Superior temporal gyrus (tissue), 1 donor: ENCODE results near the gene CCNA2.

Experiments used
- DNase-seq: peaks from one replicate; pipeline ENCODE4 v3.0.0-alpha.2; 2016; ENCODE audit errors: extremely low spot score

Gene CCNA2

GRCh38 chr4:121806411-121806810, 17.3 kb downstream of the CCNA2 start:
- DNase-seq, result no peak

GRCh38 chr4:121801715-121802075, 22.0 kb downstream of the CCNA2 start:
- DNase-seq, result no peak

- DNase-seq, result peak; percentile 97
Measured at GRCh38 chr4:121800961-121801714, 22.5 kb downstream of the CCNA2 start, which contains the start of gene EXOSC9. TSS of gene EXOSC9 (plus strand) at chr4:121801323. CDS start at chr4:121801425, 102 bp downstream.

GRCh38 chr4:121800638-121800960, 23.1 kb downstream of the CCNA2 start:
- DNase-seq, result no peak

- peak; percentile 34 for DNase-seq
Measured at GRCh38 chr4:121799867-121800501, 23.7 kb downstream of the CCNA2 start.

- DNase-seq, result no peak
Measured at GRCh38 chr4:121799208-121799823, 24.4 kb downstream of the CCNA2 start.

- DNase-seq, result no peak
Measured at GRCh38 chr4:121796283-121796682, 27.4 kb downstream of the CCNA2 start.

DNA sequence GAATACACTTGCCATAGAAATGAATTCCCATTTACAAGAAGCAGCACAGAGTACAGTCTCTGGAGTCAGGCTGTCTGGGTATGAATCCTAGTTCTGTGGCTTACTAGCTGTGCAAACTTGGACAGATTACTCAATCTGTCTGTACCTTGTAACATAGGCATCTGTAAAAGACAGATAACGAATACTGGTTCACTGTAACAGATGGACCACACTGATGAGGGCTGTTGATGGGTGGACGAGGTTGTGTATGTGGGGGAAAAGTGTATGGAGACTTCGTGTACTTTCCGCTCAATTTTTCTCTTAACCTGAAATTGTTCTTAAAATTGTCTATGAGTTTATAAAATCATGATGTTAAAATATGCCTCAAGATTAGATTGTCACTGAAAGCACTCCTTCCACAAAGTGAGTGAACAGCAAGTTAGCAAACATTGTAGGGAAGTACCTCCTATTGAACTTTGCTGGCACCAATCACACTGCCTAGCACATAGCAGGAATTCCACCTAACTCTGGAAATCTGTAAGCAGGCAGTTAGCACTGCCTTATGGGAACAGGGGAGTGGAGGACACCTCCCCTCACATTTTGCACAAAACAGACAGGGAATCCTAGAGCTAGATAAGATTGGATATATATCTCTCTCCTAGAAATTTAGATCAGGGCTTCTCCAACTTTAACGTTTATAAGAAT, 29.0 kb downstream of the CCNA2 start:
- no peak for DNase-seq

DNA sequence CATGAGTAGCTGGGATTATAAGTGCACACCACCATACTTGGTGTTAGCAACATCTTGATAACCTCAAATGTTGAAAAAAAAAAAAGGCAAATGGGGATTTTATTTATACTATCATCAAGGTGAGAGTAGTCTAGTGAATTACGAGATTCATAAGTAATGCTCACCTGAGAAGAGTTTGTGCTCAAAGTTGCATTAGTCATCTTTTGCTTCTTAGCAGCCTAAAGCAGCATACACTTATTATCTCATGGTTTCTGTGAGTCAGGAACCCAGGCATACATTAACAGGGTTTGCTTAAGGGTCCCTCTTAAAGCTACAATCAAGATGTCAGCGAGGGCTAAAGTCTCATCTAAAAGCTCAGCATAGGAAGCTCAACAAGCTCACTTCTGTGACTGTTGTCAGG, 30.7 kb downstream of the CCNA2 start:
- no peak for DNase-seq

DNA sequence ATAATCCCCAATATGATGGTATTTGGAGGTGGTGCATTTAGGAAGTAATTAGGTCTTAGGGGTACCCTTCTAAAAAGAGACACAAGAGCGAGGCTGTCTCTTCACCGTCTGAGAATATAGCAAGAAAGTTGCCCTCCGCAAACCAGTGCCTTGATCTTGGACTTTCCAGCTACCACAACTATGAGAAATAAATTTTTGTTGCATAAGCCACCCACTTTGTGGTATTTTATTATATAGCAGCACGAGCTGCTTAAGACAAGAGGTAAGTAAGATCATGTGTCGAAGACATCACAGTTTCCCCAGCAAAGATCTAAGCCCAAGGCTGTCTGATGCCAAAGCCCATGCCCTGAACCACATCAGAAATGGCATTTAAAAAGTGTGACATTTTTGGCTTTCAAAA, 32.2 kb downstream of the CCNA2 start:
- no peak for DNase-seq

GRCh38 chr4:121790976-121791375, 32.7 kb downstream of the CCNA2 start:
- no peak for DNase-seq

- DNase-seq, result no peak
Measured at GRCh38 chr4:121789960-121790829, 33.5 kb downstream of the CCNA2 start.

DNA sequence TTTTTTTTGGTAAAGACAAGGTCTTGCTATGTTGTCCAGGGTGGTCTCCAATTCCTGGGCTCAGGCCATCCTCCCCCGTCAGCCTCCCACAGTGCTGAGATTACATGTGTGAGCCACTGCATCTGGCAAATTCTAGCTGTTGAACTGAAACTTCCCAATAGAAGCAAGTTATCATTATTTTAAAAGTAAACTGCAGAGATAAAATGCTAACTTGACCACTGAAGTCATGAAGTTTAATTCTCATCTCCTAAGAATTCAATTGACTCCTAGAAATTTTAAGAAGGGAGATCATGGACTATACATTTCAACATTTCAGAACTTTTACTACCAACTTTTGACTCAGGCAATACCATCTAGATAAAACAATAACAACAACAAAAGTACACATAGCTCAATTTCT, 34.2 kb downstream of the CCNA2 start:
- DNase-seq, result no peak

- DNase-seq, result no peak
Measured at GRCh38 chr4:121788896-121789295, 34.8 kb downstream of the CCNA2 start.

GRCh38 chr4:121786221-121786620, 37.5 kb downstream of the CCNA2 start:
- peak; percentile 38 for DNase-seq

GRCh38 chr4:121785479-121785878, 38.2 kb downstream of the CCNA2 start:
- peak; percentile 59 for DNase-seq

GRCh38 chr4:121784975-121785374, 38.7 kb downstream of the CCNA2 start:
- DNase-seq, result no peak

DNA sequence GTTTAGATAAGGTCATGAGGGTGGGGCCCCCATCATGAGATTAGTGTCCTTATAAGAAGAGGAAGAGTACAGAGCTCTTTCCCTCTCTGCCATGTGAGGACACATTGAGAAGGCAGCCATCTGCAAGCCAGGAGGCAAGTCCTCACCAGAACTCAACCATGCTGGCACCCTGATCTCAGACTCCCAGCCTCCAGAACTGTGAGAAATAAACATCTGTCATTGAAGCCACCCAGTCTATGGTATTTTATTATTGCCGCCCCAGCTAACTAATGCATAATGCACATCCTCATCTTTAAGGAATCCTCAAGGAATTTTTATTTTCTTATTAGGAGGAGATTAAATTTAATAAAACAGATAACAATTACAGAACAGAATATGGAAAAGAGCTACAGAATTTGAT, 39.3 kb downstream of the CCNA2 start:
- DNase-seq, result no peak

- DNase-seq, result no peak
Measured at GRCh38 chr4:121783210-121783609, 40.5 kb downstream of the CCNA2 start.

GRCh38 chr4:121778991-121779628, 44.6 kb downstream of the CCNA2 start:
- DNase-seq, result no peak

GRCh38 chr4:121777625-121778024, 46.1 kb downstream of the CCNA2 start:
- no peak for DNase-seq
